HUDEP-2 (cell line): ENCODE data around the gene MCAM.

Source experiments
- DNase-seq, 76 experiments: peaks; one replicate each; lab custom pipeline; 2025; ENCODE audit not compliant: unreplicated experiment in 76 of 76; lab: John Stamatoyannopoulos, UW

Gene MCAM

GRCh38 chr11:119345685-119346084 is 28.8 kb upstream of the MCAM start:
- no peak for DNase-seq

- DNase-seq: no peak
Measured at GRCh38 chr11:119344291-119345010, 27.5 kb upstream of the MCAM start.

GRCh38 chr11:119343726-119344125 is 26.8 kb upstream of the MCAM start:
- DNase-seq: no peak

GRCh38 chr11:119342362-119343130 is 25.6 kb upstream of the MCAM start:
- DNase-seq: no peak

GRCh38 chr11:119342023-119342300 is 25.0 kb upstream of the MCAM start:
- peak in 1 of 76 experiments; percentile 2 for DNase-seq

- no peak for DNase-seq
Measured at GRCh38 chr11:119341222-119342022, 24.5 kb upstream of the MCAM start.

GRCh38 chr11:119340335-119341221 is 23.6 kb upstream of the MCAM start, which contains the start of gene C1QTNF5:
Gene C1QTNF5 (minus strand): TSS chr11:119340883. CDS start chr11:119340397, 486 bp downstream.
- DNase-seq: no peak

- peak in 14 of 76 experiments; percentile 4 to 37 (median 15) for DNase-seq
Measured at GRCh38 chr11:119339589-119340334, 22.8 kb upstream of the MCAM start.

GRCh38 chr11:119338965-119339588 is 22.1 kb upstream of the MCAM start:
- no peak for DNase-seq

GRCh38 chr11:119338318-119338890 is 21.5 kb upstream of the MCAM start:
- DNase-seq: peak in 62 of 76 experiments; percentile 1 to 75 (median 44)

GRCh38 chr11:119337581-119338317 is 20.8 kb upstream of the MCAM start:
- no peak for DNase-seq

GRCh38 chr11:119336744-119337469 is 20.0 kb upstream of the MCAM start:
- DNase-seq: no peak

GRCh38 chr11:119335655-119336543 is 19.0 kb upstream of the MCAM start:
- DNase-seq: no peak

GRCh38 chr11:119335091-119335654 is 18.2 kb upstream of the MCAM start:
- DNase-seq: no peak

- peak in 74 of 76 experiments; percentile 35 to 97 (median 90) for DNase-seq
Measured at GRCh38 chr11:119334174-119334930, 17.4 kb upstream of the MCAM start, which contains the start of gene RNF26. Gene RNF26 (plus strand): TSS chr11:119334527. CDS start chr11:119335123, 596 bp downstream.
